HG03097 (cell line): Measurements from ENCODE around the gene ST3GAL6.

ENCODE experiments used
- ATAC-seq: cut with Tn5 transposase; IDR thresholded peaks from one replicate; pipeline ENCODE4 v1.9.1; 2021; ENCODE audit not compliant: unreplicated experiment, low FRiP score

Gene ST3GAL6

DNA sequence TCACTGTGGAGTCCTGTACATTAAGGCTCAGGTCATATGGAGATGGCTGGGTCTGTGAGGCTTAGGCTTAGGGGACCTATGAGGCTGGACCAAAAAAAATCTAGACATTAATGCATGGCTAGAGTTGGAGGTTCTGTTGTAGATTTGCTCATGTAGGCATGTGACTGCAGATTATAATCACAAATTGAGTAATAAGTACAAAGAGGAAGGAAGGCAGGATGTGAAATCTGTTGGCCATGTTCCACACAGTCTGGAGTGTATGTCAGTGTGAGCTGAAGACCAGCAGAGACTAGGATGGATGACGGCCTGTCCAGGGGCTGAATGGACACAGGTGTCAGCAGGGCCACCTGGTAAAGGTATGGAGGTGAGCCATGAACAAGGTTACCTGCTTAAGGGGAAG lies at the start of gene ST3GAL6:
ST3GAL6 (plus strand) TSS at position 265 of the 400 bp plus-strand sequence. CDS start 5,101 bp downstream, outside the sequence.
- no peak for ATAC-seq

GRCh38 chr3:98713984-98714383 lies 49.2 kb upstream of the ST3GAL6 start:
- ATAC-seq, result no peak

GRCh38 chr3:98717584-98717983 lies 45.6 kb upstream of the ST3GAL6 start:
- ATAC-seq, result no peak

GRCh38 chr3:98718730-98719129 lies 44.4 kb upstream of the ST3GAL6 start:
- ATAC-seq, result no peak

DNA sequence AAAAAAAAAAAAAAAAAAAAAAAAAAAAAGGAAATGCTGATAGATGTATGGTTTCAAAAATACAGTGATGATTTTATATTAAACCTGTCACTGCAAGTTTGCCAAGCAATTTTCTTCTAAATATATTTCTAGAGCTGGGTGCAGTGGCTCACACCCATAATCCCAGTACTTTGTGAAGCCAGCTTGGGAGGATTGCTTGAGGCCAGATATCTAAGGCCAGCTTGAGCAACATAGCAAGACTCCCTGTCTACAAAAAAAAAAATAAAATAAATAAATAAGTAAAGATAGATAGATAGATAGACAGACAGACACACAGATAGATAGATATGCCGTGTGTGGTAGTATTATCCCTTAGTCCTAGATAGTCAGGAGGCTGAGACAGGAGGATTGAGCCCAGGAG lies 41.4 kb upstream of the ST3GAL6 start:
- ATAC-seq, result no peak

- ATAC-seq, result no peak
These were observed 40.8 kb upstream of the ST3GAL6 start for GRCh38 chr3:98722389-98722788.

DNA sequence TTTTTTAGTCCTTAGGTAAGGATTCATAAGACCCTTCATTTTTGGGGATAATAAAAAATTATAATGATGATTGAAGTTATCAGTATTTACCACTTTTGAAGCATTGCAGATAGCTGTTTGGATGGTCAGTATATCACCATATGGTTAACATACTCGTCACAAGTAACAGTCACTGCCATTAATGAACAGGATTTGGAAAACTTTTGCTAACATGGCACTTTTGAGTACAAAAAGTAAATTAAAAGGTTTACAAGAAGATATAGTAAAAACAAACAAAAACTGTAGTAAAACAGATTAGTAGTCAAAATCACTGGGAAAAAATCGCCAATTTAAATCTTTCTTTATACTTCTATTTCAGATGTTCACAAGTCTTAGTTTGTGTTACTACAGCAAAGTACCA lies 37.8 kb upstream of the ST3GAL6 start:
- no peak for ATAC-seq

DNA sequence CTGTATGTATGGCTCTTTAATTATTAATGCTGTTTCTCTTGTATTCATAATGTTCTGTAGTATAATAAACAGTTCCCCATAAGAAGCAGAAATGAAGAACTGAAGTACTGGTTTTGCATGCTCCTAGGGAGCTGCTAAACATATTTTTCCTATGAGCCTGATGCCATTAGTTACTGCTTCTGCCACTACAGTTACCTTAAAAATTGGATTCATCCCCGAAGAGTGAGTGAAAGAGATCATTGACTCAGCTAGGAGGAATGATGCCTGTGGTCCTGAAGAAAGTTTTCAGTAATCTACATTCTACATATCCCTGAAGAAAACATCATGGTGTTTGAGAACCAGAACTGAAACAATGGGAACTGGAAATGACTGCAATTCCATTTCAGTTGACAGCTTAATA lies 37.1 kb upstream of the ST3GAL6 start:
- ATAC-seq, result no peak

- ATAC-seq, result no peak
These were observed 35.5 kb upstream of the ST3GAL6 start for GRCh38 chr3:98727638-98728037.

GRCh38 chr3:98728672-98729071 lies 34.5 kb upstream of the ST3GAL6 start:
- ATAC-seq, result no peak

GRCh38 chr3:98730338-98730737 lies 32.8 kb upstream of the ST3GAL6 start:
- ATAC-seq, result peak; percentile 39

GRCh38 chr3:98730886-98731537 lies 32.1 kb upstream of the ST3GAL6 start:
- ATAC-seq, result no peak

GRCh38 chr3:98731720-98732285 lies 31.3 kb upstream of the ST3GAL6 start:
- peak; percentile 46 for ATAC-seq

DNA sequence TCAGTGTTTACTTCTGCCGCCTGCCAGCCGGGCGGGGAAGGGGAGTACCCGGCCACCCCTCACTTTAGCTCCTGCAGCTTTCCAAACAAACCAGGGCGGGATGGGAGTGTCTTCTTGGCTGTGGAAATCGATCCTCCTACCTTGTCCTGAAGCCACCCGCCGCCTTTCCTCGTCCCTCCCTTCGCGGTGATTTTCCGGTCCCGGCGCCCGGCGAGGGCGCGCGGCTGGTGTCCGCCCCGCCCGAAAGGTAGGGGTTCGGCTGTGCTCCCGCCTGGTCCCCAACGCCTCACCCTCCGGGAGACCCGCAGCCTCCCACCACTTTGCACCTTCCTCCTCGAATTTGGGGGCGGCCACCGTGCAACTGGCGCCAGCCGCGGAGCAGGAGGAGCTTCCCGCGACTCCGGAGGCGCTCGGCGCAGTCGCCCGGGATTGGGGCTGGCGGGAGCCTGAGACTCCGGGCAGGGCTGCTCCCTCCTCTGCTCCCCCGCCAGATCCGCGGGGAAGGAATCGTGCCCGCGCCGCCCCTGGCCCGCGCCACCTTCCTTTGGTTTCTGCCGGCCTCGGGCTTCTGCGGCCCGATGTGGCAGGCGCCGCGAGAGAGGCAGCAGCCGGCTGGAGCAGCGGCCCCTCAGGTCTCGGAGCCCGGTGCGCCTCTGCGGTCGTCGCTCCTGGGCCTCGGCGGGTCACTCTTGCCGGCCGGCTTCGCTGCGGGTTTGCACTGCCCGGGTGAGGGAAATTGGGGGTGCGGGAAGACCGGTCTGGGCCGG lies 30.7 kb upstream of the ST3GAL6 start:
- ATAC-seq, result peak; percentile 26

DNA sequence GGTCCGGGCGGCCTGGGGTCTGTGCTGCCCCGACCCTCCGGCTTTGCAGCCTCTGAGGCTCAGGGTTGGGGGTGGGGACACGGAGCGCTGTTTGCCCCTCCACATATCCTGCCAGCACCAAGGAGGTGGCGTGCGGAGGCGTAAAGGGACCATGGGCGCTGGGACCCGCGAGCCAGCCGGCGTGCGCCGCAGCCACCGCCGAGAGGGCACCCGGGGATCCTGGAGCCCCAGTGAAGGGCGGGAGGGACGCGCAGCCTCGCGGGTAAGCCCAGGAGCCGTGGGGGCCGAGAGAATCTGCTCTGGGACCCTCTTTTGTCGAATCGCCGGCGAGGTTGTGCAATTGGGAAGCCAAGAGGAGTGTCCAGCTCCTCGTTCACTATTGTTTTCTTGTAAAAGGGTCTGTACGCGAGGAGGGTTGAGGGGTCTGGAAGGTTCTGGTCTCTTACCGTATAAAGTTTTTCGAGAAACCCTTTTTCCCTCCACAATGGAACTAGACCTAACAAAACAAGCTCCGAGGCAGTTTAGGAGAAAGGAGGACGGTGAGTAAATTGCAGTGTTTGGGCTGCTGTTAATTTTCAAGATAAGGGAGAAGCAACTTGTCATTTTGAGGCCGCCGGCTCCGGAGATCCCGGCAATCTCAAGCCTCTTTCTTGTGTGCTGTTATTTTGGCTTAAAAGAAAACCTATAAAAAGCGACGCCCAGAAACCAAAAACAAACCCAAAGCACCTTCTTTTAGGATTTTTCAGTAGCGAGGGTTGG lies 29.9 kb upstream of the ST3GAL6 start:
- ATAC-seq, result peak; percentile 33

- no peak for ATAC-seq
These were observed 29.3 kb upstream of the ST3GAL6 start for GRCh38 chr3:98733812-98734281.

DNA sequence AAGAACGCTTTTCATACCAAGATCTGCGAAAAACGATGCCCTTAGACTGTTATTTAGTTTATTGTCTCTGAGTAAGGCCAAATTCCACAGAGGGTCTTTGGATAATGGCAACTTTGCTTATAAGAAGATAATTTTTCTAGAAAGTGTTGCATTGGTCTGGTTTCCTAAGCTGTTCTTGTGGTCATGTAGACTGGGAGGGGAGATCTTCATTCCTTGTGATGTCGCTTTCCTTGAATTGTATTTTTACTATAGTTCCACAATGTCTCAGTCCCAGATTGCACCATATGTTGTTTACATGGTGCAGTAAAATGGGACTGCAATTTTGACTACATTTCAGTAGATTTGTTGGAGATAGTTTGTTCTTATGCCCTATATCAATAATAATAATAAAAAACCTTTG lies 28.8 kb upstream of the ST3GAL6 start:
- ATAC-seq, result no peak

- ATAC-seq, result no peak
These were observed 28.4 kb upstream of the ST3GAL6 start for GRCh38 chr3:98734735-98735134.

GRCh38 chr3:98735296-98735695 lies 27.8 kb upstream of the ST3GAL6 start:
- no peak for ATAC-seq

DNA sequence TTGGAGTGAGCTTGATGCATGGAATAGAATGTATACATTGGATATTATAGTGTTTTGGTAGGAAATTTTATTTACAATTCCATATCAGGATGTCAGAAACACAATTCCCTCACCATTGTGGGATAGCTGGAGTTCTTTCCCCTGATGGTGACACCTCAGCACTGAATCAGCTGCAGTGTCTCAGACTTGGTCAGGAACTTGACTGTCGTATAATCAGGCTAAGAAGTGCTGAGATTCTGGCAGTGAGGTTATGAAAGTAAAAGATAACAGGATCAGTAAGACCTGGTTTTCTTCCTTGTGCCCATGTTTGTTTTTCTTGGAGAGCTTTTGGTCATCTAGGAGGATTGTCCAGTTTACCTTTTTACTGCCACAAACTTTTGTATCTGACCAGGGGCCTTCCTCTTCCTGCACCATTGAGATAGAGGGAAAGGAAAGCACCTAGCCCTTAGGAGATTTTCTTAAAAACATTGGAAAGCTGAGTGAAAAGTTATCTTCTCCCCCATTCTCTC lies 27.3 kb upstream of the ST3GAL6 start:
- no peak for ATAC-seq

GRCh38 chr3:98737301-98737700 lies 25.8 kb upstream of the ST3GAL6 start:
- no peak for ATAC-seq
